Fibroblast of peridontal ligament (primary cell): ENCODE measurements around the gene DAPP1.

Experiments
- DNase-seq: peaks from one replicate; pipeline ENCODE4 v3.0.0-alpha.2; 2010; ENCODE audit errors: extremely low read depth

The DAPP1 gene

GRCh38 chr4:99894998-99895397 lies 78.4 kb downstream of the DAPP1 start:
- no peak for DNase-seq

- no peak for DNase-seq
Observed at GRCh38 chr4:99915449-99915848, 98.8 kb downstream of the DAPP1 start.

- no peak for DNase-seq
Observed at GRCh38 chr4:99917575-99917974, 100.9 kb downstream of the DAPP1 start.

GRCh38 chr4:99918656-99919055 lies 102.0 kb downstream of the DAPP1 start:
- DNase-seq: no peak
